VCaP (cell line): Measurements from ENCODE around the gene PLCL1.
"Not testable (repeated sequence)": the region's sequence is repeated elsewhere in the genome, so short reads cannot be mapped to it uniquely, and the experiment has no call there.

Source experiments
- H3K27ac ChIP-seq: fragments of 450-650 bp; 2 replicates; pipeline ENCODE4 v1.5.1; 2017
- TF ChIP-seq, protein P1 (sequence below): fragments of 450-650 bp; conservative IDR thresholded peaks from 2 replicates; pipeline ENCODE4 v1.5.1; 2017; ENCODE audit warnings: mild to moderate bottlenecking, moderate library complexity

PLCL1 gene

DNA sequence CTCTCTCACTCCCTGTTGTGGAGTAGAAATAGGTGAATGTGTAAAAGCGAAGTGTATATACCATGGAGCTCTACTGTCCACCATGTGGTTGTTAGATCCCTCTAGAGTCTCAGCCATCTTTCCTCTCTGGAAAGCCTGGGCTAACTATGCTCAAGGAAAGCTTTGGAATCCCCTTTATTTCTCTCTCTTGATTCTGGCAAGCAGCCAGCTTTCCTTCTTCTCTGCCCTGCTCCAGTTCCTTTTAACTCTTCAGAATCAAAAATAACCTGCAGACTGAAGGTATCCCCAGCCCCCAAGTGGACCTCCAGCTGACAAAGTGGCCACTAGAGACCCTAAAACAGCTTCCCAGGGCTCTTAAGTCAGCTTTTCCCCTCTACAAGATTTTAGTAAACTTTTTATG, 381.9 kb downstream of the PLCL1 start:
- TF ChIP-seq, protein P1, sequence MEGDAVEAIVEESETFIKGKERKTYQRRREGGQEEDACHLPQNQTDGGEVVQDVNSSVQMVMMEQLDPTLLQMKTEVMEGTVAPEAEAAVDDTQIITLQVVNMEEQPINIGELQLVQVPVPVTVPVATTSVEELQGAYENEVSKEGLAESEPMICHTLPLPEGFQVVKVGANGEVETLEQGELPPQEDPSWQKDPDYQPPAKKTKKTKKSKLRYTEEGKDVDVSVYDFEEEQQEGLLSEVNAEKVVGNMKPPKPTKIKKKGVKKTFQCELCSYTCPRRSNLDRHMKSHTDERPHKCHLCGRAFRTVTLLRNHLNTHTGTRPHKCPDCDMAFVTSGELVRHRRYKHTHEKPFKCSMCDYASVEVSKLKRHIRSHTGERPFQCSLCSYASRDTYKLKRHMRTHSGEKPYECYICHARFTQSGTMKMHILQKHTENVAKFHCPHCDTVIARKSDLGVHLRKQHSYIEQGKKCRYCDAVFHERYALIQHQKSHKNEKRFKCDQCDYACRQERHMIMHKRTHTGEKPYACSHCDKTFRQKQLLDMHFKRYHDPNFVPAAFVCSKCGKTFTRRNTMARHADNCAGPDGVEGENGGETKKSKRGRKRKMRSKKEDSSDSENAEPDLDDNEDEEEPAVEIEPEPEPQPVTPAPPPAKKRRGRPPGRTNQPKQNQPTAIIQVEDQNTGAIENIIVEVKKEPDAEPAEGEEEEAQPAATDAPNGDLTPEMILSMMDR, result no peak
- no peak overlapping the region for H3K27ac ChIP-seq

DNA sequence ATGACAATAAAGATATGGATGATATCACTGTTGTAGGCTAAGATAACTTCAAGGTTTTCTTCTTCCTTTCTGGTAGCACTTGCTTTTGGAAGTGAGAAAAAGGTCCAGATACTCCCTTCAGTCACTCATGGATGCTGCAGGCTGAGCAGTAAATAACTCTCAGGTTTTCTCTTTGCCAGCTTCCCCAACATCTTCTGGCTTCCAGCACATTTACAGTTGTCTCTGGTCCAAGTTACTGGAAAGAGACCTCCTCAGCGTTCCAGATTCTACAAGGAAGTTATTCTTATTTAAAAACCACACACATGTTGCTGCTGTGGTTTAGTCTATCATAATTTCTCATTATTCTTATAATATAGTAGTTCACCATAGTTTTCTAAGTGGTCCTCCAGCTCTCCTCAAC, 383.4 kb downstream of the PLCL1 start:
- H3K27ac ChIP-seq, result no peak overlapping the region
- TF ChIP-seq, protein P1, result no peak

DNA sequence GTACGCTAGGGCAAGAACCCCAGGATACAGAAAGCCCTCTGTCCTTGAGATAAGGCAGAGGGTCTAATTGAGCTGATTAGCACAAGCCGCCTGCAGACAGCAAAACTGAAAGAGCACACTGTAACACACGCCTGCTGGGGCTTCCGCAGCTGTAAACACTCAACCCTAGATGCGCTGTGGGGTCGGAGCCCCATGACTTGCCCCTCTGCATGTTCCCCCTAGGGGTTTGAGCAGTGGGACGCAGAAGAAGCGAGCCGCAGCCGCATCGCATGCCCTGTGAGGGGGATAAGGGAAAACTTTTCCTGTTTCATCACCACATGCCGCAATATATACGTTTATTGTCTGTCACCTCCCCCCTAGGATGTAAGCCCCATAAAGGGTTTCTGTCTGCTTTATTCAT, 384.6 kb downstream of the PLCL1 start:
- no peak overlapping the region for H3K27ac ChIP-seq
- TF ChIP-seq, protein P1, result no peak

DNA sequence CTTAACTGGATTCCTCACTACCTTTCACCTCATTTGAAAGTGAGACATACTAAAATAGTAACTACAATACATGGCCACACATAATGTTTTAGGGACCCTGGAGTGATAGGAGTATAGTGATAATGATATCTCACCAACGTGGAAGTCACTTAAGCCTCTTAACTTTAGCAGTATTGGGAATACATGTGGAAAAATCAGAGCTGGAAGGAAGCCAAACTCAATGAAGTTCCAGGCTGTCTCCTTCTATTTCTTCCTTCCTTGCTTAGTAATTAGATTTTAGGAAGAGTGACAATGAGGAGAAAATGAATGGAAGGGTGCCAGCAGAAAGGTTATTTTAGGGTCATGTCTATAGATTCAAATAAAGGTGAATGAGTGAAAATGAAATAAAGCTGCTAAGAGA, 387.3 kb downstream of the PLCL1 start:
- H3K27ac ChIP-seq, result no peak overlapping the region
- TF ChIP-seq, protein P1, result no peak

DNA sequence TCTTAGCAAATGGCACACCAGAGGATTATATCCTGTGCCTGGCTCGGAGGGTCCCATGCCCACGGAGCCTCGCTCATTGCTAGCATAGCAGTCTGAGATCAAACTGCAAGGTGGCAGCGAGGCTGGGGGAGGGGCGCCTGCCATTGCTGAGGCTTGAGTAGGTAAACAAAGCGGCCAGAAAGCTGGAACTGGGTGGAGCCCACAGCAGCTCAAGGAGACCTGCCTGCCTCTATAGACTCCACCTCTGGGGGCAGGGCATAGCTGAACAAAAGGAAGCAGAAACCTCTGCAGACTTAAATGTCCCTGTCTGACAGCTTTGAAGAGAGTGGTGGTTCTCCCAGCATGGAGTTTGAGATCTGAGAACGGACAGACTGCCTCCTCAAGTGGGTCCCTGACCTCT, 392.2 kb downstream of the PLCL1 start:
- H3K27ac ChIP-seq, result not testable (repeated sequence)
